GM20431 (cell line): Measurements from ENCODE around the gene LYRM4.
"Not testable (repeated sequence)": the region's sequence is repeated elsewhere in the genome, so short reads cannot be mapped to it uniquely, and the experiment has no call there.

Source experiments
- in situ Hi-C: fragments of 300-500 bp; cut with MseI, MboI; formaldehyde crosslinking; loops from one replicate; pipeline ENCODE4 v1.15.0; 2020; ENCODE audit warnings: low sequenced_read_pairs; ENCODE audit not compliant: unreplicated experiment

The LYRM4 gene

DNA sequence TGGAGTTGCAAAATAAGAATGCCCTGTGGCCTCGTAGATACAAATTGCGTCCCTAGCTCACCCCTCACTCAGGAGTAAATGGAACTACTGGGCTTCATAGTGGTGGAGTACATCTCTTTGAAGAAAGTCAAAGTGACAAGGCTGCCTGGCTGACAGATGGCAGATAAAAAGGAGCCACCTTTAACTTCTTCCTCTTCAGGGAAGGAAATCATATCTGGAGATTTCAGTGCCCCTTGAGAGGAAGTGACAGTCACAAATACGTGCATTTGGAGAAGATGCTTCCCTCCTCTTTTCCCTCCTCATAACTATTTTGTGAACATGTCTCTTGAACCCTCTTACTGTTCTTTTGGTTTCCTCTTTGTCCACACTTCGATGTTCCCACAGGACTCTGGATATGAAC, 132.4 kb downstream of the LYRM4 start:
- in situ Hi-C loops = no loop called here

DNA sequence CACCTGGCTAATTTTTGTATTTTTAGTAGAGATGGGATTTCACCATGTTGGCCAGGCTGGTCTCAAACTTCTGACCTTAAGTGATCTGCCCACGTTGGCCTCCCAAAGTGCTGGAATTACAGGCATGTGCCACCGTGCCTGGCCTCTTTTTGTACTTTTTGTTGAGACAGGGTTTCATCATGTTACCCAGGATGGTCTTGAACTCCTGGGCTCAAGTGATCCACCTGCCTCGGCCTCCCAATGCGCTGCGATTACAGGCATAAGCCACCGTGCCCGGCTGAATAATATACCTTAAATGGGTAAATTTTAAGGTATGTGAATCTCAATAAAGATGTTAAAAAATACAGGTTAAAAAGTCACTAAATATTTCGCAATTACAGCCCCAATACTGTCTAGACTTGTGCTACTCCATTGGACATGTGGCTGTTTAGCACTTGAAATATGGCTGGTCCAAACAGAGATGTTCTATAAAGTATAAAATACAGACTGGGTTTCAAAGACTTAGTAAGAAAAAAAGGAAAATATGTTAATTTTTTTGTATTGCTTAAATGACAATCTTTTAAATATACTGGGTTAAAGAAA, 133.6 kb downstream of the LYRM4 start:
- in situ Hi-C loops = no loop called here

DNA sequence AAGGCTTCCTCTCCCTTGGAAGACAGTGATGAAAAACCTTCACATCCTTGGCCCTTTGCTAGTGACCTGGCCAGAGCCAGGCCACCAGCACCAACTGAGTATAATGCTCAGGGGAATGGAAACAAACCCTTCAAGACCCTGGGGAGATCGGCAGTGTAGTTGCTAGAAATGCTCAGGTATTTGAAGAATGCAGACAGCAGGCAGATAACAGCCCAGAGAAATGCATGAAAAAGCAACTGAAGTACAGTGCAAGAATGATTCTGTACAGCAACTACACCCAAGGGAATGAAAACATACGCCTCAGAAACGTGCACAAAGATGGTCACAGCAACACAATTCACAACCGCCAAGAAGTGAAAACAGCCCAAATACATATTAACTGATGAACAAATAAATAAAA, 134.5 kb downstream of the LYRM4 start:
- in situ Hi-C loops = no loop called here

DNA sequence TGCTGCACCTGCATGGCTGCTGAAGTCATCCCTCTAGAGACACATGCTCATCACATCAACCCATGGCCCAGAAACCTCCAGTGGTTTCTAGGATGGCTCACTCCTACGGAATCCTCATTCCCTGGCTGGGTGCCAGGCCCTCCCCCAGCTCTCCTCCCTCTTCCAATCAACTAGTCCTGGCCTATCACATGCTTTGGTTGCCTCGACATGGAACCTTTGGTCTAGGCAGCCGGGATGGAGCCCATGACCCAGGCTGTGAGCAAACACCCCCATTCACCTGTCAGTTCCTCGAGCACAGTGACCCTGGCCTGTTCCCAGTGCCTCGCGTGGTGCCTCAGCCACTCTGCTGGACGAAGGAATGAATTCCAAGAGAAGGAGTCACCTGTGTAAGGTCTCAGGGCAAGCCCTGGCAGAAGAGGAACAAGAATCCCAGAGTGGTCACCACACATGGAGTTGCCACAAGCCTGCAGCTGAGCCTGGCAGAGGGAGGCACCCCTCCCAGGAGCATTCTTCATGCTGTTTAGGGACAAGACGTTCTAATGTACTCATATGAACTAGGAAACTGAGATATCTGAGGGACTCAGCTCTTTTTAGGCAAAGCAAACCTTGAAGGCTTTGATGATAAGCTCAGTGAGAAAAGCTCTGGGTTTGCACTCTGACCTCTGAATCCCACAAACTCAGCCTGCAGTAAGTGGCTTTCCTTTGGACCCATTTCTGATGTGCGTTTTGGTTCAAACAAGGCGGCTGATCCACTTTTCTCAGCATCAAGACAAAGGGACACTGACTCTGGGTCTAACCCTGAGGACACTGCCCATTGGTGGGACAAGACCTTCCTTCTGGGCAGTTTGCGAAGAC, 135.4 kb downstream of the LYRM4 start:
- in situ Hi-C loops = no loop called here

DNA sequence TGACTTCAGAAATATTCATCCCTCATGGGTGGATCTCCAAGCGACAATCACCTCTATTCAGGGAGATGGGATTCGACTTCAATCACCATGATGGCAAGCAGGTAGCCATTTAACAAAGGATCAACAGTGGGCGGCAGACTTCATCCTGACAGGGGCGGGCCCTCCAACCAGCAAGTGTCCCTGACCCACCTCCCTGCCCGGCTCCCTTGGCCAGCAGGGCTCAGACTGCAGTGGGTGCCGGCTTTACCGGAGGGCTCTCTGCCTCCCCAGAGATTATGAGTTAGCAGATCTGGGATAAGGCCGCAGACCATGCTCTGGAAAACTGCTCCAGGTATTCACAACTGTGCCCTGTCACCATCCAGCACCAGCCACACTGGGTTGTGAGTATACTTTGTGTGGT, 136.2 kb downstream of the LYRM4 start:
- in situ Hi-C loops = no loop called here

DNA sequence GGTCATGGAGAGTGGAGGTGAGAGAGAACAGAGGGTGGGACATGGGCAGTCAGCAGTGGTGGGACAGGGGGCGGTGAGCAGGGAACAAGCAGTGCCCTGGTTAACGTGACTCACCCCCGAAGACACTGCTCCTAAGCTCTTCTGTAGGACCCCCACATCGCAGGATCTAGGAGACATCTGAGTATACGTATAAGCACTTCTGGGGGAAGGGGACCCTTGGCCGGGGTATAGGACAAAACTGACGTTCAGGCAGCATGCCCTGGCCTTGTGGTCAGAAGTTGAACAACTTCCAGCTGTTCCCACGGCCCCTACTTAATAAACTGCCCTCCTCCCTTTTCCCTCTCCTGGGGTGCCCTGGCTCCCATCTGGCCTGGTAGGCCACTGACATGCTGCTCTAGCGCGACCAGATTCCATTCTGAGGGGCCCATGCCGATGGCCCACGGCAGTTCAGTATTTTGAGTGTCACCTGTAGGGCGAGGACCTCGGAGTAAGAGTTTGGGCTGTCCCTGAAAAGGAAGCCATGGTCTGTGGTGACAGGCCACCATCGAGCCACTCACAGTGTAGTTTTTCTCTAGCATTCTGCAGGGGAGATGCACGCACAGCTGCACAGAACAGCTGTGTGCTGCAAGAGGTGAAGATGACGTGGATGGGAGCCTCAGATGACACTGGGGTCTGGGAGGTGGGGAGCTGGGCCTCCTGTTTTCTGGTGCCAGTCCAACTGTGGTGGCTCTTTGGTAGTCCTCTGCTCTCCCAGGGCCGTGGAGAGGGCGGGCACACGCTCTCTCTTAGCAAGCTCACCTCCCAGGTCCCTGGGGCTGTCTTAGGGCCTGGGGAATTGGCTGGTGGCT, 137.2 kb downstream of the LYRM4 start:
- in situ Hi-C loops = no loop called here

DNA sequence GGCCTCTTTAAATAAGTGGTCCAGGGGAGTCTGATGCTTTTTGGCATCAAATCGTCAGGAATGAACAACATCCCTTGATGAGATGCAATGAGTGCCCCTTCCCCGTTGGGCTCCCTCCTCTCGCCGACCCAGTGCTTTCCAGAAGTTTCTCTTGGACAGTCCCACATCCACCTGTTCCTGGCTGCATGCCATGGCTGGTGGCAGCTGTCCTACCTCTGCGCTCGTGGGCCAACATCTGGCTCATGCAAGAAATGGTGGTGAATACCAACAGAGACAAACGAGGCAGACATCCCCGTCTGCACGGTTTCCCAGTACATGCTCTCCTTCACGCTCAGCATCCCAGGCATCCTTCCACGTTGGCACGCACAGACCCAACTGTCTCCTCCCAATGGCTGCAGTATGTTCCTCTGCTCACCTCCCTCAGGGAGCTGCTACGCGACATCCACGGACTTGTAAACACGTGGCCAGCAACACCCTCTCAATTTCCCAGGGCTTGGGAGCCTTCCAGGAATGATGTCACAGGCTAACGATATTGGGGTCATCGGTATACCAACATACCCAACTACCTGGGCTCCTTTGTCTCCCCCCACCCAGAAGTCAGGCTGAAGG, 138.1 kb downstream of the LYRM4 start:
- in situ Hi-C loops = no loop called here

DNA sequence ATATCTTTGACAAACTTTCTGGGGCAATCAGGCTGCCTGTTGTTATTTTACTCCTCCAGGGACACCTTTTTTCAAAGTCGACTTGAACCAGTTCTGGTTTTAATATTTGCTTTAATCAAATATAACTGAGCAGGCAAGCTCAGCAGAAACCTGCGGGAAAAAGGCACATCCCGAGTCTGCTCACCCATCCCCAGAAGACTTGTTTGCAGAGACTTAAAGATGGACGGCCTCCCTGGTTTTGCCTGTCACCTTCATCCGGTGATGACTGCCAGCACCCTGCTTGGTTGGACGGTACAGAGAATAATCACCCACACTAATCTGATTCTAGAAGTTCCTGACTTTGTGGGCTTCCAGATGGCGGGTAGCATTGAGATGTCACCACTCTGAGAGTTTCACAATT, 138.8 kb downstream of the LYRM4 start:
- in situ Hi-C loops = no loop called here

DNA sequence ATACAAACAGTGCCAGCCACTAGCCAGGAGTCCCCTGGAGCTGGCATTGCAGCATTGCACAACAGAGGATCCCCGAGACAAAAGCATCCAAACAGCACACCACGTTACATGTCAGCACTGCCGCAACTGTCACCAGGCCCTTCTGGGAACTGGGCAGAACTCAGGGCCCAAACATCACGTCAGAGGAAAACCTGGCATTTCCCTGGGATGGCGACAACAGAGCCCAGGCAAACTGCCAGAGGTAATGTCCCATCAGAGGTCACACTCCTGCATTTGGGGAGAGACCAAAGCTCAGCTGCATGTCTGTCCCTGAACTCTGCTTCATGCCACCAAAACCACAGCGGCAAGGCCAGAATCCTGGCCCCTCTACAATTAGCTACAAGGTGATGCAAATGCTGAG, 139.3 kb downstream of the LYRM4 start:
- in situ Hi-C loops = no loop called here

DNA sequence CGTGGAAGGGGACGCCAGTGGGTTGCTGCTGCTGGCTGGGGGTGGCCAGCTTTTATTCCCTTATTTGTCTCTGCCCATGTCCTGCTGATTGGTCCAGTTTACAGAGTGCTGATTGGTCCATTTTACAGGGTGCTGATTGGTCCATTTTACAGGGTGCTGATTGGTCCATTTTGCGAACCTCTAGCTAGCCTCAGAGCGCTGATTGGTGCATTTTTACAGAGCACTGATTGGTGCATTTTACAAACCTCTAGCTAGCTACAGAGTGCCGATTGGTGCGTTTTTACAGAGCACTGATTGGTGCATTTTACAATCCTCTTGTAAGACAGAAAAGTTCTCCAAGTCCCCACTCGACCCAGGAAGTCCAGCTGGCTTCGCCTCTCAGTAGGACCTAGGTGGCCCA, 140.2 kb downstream of the LYRM4 start:
- in situ Hi-C loops = not testable (repeated sequence)

DNA sequence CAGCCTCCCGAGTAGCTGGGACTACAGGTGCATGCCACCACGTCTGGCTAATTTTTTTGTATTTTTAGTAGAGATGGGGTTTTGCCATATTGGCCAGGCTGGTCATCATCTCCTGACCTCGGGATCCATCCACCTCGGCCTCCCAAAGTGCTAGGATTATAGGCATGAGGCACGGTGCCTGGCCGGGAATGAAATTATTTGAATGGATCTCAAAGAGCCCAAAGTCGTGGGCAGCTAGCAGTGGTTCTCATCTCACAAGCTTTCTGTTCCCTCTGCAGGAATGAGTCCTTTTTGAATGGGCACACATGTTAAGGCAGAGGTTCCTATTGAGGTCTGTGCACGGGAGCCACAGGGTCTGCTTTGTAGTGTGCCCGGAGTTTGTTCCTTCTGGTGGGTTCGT, 140.7 kb downstream of the LYRM4 start:
- in situ Hi-C loops = no loop called here

DNA sequence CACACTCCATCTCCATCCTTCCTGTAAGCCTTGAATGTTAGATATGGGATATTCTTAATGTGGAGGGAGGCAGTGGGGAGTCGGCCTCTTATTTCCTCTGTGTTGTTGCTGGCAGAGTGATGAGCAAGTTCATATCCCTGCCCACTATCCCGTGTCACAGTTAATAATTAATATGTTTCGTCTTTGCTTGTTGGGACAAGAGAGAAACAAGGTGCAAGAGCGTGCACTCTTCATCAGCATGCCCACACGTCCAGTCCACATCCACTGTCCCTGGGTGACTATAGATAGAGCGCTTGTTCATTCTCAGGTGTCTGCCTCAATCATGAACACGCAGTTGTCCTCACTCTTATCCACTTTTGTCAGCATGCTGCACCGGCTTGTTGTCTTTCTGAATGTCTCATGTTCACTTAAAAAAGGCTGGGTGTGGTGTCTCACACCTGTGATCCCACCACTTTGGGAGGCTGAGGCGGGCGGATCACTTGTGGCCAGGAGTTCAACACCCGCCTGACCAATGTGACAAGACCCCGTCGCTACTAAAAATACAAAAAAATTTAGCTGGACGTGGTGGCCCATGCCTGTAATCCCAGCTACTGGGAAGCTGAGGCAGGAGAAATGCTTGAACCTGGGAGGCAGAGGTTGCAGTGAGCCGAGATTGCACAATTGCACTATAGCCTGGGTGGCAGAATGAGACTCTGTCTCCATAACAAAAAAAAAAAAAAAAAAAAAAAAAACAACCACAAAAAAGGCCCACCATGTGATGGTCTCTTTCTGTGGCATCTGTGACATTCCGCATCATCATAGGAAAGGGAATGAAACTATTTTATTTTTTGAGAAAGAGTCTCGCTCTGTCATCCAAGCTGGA, 141.4 kb downstream of the LYRM4 start:
- in situ Hi-C loops = no loop called here

DNA sequence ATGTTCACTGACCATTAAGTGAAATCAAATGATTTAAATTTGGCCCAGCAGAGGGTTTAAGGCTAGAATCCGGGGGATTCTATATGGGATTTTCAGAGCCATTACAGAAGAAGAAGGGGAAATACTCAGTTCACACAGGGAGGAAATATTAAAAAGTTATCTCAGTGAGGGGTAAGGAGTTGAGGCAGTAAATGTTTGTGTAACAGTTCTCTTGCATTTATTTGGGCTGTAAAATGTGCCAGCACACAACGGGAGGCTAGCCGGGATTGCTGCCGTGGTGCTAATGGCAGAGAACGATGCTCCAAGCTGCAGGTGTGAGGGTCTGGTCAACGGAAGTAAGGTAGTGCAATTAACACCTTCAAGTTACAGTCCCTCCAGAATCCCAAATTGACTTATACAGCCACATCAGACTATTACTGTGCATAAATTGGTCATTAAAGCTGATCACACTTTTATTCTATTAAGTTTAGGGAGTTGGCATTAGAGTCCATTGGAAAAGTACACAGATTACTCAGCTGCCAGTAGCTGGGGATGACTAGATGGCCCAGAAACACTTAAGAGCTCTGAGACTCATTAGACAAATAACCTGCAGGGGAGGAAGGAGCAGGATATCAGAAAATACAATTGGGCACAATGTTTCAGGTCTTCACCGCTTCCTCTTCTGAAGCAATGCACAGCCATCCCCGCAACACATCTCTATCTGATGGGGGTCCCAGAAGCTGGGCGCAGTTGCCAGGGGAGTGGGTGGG, 144.3 kb downstream of the LYRM4 start:
- in situ Hi-C loops = no loop called here

DNA sequence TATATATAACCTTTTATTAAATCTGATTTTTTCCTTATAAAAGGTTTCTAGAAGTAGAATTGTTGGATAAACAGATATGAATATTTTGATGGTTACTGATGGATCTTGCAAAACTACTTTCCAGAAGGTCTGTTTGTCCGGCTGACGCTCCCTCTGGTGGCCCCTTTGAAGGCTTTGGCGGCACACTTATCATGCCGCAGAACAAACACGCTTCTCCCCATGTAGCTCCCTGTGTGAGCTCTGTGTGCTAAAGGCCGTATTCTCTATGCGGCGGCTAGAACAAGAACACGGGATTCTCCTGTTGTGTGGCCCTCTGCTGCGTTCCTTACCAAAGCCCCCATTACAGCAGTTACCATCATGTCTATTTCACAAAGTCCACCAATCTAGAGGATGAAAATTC, 145.6 kb downstream of the LYRM4 start:
- in situ Hi-C loops = no loop called here

DNA sequence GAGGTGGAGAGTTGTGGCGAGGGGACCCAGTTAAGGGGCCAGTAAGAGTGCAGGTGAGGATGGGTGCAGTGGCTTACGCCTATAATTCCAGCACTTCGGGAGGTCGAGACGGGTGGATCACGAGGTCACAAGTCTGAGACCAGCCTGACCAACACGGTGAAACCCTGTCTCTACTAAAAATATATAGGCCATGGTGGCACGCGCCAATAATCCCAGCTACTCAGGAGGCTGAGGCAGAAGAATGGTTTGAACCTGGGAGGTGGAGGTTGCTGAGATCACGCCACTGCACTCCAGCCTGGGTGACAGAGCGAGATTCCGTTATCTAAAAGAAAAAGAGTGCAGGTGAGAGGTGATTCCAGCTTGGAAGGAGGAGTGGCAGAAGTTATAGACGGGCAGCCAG, 147.7 kb downstream of the LYRM4 start:
- in situ Hi-C loops = no loop called here

DNA sequence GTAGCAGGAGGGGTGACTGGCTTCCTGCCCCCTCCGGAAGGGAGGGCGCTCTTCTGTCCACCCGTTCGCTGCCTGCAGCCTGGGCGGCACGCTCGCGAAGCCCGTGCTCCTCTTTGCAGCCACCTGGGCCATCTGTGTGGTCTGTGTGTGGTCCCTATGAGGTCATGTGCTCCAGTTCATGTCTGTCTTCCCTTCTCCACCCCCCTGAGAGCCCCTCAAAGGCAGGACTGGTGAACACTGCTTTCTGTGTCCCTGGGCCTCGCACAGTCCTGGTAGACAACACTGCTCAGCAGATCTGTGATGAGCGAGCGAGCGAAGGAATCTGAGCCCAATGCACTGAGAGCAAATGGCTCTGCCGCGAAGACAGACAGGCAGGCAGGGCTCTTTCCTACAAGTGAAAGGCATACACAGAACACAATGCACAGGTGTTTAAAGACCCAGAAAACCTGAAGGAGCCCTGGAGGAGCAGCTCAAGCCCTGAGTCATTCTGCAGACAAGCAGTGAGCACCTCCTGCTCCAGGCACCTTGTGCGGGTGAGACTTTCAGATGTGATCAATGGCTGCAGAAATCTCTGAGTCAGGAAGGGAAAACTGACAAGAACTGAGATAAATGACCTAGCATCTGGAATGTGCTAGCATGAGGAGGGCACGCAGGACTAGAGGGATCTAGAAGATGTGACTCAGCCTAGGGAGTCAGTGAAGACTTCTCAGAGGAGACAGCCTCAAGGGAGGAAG, 148.5 kb downstream of the LYRM4 start:
- in situ Hi-C loops = no loop called here

DNA sequence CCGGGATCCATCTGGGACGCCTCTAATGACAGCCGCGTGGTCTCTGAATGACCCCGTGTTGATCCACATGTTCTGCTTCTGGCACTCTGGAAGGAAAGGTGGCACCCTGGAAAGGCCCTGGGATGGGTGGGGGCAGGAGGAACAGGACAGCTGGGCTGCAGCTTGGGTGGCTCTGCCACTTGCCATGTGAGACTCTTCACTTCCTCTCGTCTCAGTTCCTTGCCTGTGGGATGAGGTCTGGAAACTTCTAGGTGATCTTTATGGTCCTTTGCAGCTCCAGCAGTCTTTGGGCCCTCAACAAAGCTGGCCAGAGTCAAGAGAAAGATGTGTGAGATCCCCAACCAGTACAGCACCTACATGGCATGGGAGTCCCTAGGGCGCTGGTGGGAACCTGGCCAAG, 149.1 kb downstream of the LYRM4 start:
- in situ Hi-C loops = no loop called here

DNA sequence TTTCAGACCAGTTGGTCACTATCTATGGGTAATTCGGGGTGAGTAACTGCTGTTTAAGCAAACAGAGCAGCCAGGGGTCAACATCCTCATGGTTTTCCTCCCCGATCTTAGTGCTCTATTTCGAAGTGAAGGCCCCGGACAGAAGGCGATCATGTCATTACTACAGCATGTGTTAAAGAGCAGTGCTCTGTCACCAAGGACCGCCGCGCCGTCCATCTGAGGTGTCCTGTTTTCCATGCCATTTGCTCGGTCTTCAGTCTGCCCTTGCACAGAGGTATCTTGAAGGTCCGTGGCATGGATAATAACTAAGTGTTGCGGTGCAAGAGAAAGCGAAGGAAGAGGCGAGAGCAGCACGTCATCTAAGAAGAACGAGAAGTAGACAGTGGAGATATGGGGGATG, 150.5 kb downstream of the LYRM4 start:
- in situ Hi-C loops = no loop called here
